DOHH2 (cell line): Measurements from ENCODE around the gene ZMIZ1.

ENCODE experiments used
- H3F3A ChIP-seq: fragments of 200-600 bp; sonication (generic), shearing (Covaris generic); 2 replicates; pipeline ENCODE4 v1.6.0; 2016; ENCODE audit warnings: antibody characterized with exemption, mild to moderate bottlenecking; ENCODE audit not compliant: control insufficient read depth, insufficient read depth
- H3K27ac ChIP-seq: fragments of 200-600 bp; sonication (generic); 2 replicates; pipeline ENCODE4 v1.5.1; 2014; ENCODE audit warnings: low read depth, mild to moderate bottlenecking, low read length, moderate library complexity
- H3K27me3 ChIP-seq: fragments of 200-600 bp; sonication (generic); 2 replicates; pipeline ENCODE4 v1.6.1; 2014; ENCODE audit warnings: mild to moderate bottlenecking, low read length, mixed read lengths; ENCODE audit not compliant: control insufficient read depth
- H3K36me3 ChIP-seq: fragments of 200-600 bp; sonication (generic); 2 replicates; pipeline ENCODE4 v1.6.1; 2014; ENCODE audit warnings: mild to moderate bottlenecking, low read length, moderate library complexity, mixed read lengths; ENCODE audit not compliant: control insufficient read depth
- H3K4me1 ChIP-seq: fragments of 200-600 bp; sonication (generic); 2 replicates; pipeline ENCODE4 v1.6.1; 2014; ENCODE audit warnings: mild to moderate bottlenecking, low read length, mixed read lengths; ENCODE audit not compliant: control insufficient read depth
- H3K4me2 ChIP-seq: fragments of 200-600 bp; sonication (generic); 2 replicates; pipeline ENCODE4 v1.6.0; 2014; ENCODE audit warnings: mild to moderate bottlenecking, low read length, moderate library complexity
- H3K4me3 ChIP-seq: fragments of 200-600 bp; sonication (generic); 2 replicates; pipeline ENCODE4 v1.5.1; 2014; ENCODE audit warnings: mild to moderate bottlenecking, low read length, mixed read lengths
- H3K79me2 ChIP-seq: fragments of 200-600 bp; sonication (generic); 2 replicates; pipeline ENCODE4 v1.6.1; 2014; ENCODE audit warnings: mild to moderate bottlenecking, low read length, mixed read lengths; ENCODE audit not compliant: control insufficient read depth
- H3K9me2 ChIP-seq: fragments of 200-600 bp; sonication (generic); replicated peaks from 2 replicates; pipeline ENCODE4 v1.6.1; 2014; ENCODE audit warnings: mild to moderate bottlenecking, low read length, mixed read lengths; ENCODE audit not compliant: control insufficient read depth
- H3K9me3 ChIP-seq: fragments of 200-600 bp; sonication (generic); 2 replicates; pipeline ENCODE4 v1.6.1; 2014; ENCODE audit warnings: antibody characterized with exemption, low read length, mixed read lengths; ENCODE audit not compliant: control insufficient read depth, insufficient read depth
- H4K20me1 ChIP-seq: fragments of 200-600 bp; sonication (generic); 2 replicates; pipeline ENCODE4 v1.6.0; 2014; ENCODE audit warnings: low read depth, mild to moderate bottlenecking, antibody characterized with exemption, low read length, moderate library complexity; ENCODE audit not compliant: control insufficient read depth, insufficient read depth
- CTCF ChIP-seq: fragments of 200-600 bp; sonication (generic); IDR thresholded peaks from one replicate; pipeline ENCODE4 v1.5.1; 2014; ENCODE audit warnings: antibody characterized with exemption, mild to moderate bottlenecking, low read depth, low read length; ENCODE audit not compliant: poor library complexity, severe bottlenecking
- EZH2phosphoT487 ChIP-seq: fragments of 200-600 bp; sonication (generic); IDR thresholded peaks from 2 replicates; pipeline ENCODE4 v1.6.1; 2017; ENCODE audit warnings: borderline replicate concordance, mild to moderate bottlenecking, antibody characterized with exemption, low read length, moderate library complexity, mixed read lengths

Gene ZMIZ1

GRCh38 chr10:79070081-79070605 is 1.4 kb downstream of the ZMIZ1 start:
- Histone ChIP-seq H3K79me2 (no peaks in the 10 kb centered on the region), H3K9me3 (no peaks in the 10 kb centered on the region), H3K36me3 (no peaks in the 10 kb centered on the region), H3K9me2 (no peaks in the 10 kb centered on the region), H4K20me1 (peaks cover 13% of the 10 kb centered on the region; the same call in 1 of the 2 replicates), H3K4me1 (peaks cover 27% of the 10 kb centered on the region), H3K4me3 (peak overlapping the region; percentile 79), H3K4me2 (peak overlapping the region; percentile 87), H3K27me3 (peaks cover 86% of the 10 kb centered on the region), H3F3A (no peaks in the 10 kb centered on the region), H3K27ac (no peak overlapping the region)
- TF ChIP-seq CTCF, result no peak
- TF ChIP-seq EZH2phosphoT487, result no peak

- Histone ChIP-seq H3K27ac (no peak overlapping the region), H3K4me2 (peak overlapping the region; percentile 44; the same call in 1 of the 2 replicates), H3K36me3 (no peaks in the 10 kb centered on the region), H4K20me1 (peaks cover 13% of the 10 kb centered on the region; the same call in 1 of the 2 replicates), H3K79me2 (no peaks in the 10 kb centered on the region), H3K9me2 (no peaks in the 10 kb centered on the region), H3K9me3 (no peaks in the 10 kb centered on the region), H3K4me1 (peaks cover 30% of the 10 kb centered on the region), H3K27me3 (peaks cover 86% of the 10 kb centered on the region), H3F3A (no peaks in the 10 kb centered on the region), H3K4me3 (no peak overlapping the region)
- TF ChIP-seq EZH2phosphoT487 (peak; percentile 75), CTCF (no peak)
These were observed 2.0 kb downstream of the ZMIZ1 start for GRCh38 chr10:79070606-79071395.

- TF ChIP-seq CTCF (no peak), EZH2phosphoT487 (no peak; the same call in 1 of the 2 replicates)
- Histone ChIP-seq H3K36me3 (no peaks in the 10 kb centered on the region), H3K79me2 (no peaks in the 10 kb centered on the region), H4K20me1 (peaks cover 13% of the 10 kb centered on the region; the same call in 1 of the 2 replicates), H3K27ac (no peak overlapping the region), H3K4me2 (no peak overlapping the region), H3K4me3 (no peak overlapping the region), H3K9me2 (no peaks in the 10 kb centered on the region), H3K9me3 (no peaks in the 10 kb centered on the region), H3K4me1 (peaks cover 30% of the 10 kb centered on the region), H3F3A (no peaks in the 10 kb centered on the region), H3K27me3 (peaks cover 86% of the 10 kb centered on the region)
These were observed 2.7 kb downstream of the ZMIZ1 start for GRCh38 chr10:79071396-79071923.
